ENCODE measurements around the gene DBP.

DBP gene

DNA sequence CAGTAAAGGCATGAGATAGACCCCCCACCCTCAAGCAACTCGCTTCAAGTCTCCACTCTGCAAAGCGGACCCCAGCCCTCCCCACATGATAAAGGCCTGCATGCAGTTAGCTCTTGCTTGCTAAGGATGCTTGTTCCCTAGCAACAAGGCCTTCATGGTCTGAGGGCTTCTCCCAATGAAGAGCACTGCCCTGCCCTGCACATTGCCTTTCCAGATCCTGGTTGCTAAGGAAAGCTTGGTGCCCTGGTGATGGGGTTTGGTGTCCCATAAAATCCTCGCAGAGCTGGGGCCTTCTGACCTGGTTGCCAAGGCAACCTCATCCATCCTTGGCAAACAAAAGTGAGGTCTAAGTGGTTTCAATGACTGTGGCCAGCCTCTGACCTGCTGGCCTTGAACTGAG, 6.0 kb downstream of the DBP start:
- H3K4me3 ChIP-seq (ENCODE audit: low read length): no peak overlapping the region

DNA sequence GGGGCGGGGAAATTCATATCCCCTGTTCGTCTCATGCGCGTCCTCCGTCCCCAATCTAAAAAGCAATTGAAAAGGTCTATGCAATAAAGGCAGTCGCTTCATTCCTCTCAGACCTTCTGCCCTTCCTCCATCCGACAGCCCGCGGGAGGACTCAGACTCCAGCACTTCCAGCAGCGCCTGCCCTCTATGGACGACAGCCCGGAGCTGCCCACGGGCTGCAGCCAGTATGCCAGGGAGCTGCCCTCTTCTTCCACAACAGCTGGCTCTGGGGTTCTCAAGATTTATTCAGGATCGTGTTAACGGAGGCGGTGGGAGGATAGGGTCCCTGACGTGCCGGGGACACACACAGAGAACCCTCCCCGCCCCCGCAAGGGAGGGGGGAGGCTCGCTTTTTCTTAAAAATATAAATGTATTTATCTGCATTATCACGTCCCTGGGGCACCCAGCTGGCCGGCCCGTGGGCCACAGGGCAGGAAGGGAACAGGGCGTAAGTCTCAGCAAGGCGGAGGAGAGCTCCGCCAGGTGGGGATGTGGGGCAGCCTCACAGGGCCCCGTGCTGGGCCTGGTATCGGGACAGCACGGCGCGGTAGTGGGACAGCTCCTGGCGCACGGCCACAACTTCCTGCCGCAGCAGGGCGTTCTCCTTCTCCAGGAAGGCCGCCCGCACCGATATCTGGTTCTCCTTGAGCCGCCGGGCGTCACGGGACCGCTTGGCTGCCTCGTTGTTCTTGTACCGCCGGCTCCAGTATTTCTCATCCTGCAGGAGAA, 6.7 kb downstream of the DBP start:
- no peak overlapping the region for H3K4me3 ChIP-seq (ENCODE audit: low read length)
- TF ChIP-seq ZNF274 (IDR thresholded peaks at IDR 0.05; ENCODE audit: low read depth, low read length): no peak

More for the DNA sequence above, 6.0 kb downstream of the DBP start:
- TF ChIP-seq ZNF274 (IDR thresholded peaks at IDR 0.05; ENCODE audit: low read depth, low read length): no peak

GRCh38 chr19:48629599-48630295, 7.4 kb downstream of the DBP start:
- no peak overlapping the region for H3K4me3 ChIP-seq (ENCODE audit: low read length)
- TF ChIP-seq ZNF274 (IDR thresholded peaks at IDR 0.05; ENCODE audit: low read depth, low read length): no peak

- H3K4me3 ChIP-seq (ENCODE audit: low read length): no peak overlapping the region
- no peak for TF ChIP-seq ZNF274 (IDR thresholded peaks at IDR 0.05; ENCODE audit: low read depth, low read length)
These were observed 7.9 kb downstream of the DBP start for GRCh38 chr19:48629297-48629598.

DNA sequence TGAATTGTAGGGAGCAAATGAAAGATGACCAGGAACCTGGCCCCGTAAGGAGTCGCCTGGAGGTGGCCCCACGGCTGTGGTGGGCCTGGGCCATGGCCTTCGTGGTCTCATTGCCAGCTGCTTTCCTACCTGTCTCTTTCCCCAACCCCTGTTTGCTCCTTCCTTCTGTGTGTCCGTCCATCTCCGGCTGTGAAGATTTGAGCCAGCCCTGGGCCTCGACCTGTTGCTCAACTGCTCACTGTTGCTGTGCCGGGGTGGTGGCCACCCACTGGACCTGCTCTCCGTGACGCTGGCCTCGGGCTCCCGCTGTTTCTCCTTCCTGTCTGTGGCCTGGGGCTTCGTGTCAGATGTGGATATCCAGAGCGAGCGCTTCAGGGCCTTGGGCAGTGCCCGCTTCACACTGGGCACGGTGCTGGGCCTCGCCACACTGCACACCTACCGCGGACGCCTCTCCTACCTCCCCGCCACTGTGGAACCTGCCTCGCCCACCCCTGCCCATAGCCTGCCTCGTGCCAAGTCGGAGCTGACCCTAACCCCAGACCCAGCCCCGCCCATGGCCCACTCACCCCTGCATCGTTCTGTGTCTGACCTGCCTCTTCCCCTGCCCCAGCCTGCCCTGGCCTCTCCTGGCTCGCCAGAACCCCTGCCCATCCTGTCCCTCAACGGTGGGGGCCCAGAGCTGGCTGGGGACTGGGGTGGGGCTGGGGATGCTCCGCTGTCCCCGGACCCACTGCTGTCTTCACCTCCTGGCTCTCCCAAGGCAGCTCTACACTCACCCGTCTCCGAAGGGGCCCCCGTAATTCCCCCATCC, 8.5 kb downstream of the DBP start:
- H3K4me3 ChIP-seq (ENCODE audit: low read length): no peak overlapping the region
- TF ChIP-seq ZNF274 (IDR thresholded peaks at IDR 0.05; ENCODE audit: low read depth, low read length): no peak

DNA sequence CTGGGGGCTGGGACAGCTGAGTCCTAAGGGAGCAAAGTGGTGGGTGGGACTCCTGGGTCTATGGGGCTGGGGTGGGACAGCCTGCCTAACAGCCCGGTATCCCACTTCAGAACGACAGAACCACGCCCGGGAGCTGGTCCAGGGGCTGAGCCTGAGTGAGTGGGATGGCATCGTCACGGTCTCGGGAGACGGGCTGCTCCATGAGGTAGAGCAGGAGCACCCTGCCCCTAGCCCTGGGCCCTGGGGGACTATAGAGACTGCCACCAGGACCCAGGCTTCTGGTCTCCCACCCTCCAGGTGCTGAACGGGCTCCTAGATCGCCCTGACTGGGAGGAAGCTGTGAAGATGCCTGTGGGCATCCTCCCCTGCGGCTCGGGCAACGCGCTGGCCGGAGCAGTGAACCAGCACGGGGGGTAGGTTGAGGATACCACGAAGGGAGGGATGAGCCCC, 9.3 kb downstream of the DBP start:
- H3K4me3 ChIP-seq (ENCODE audit: low read length): no peak overlapping the region
- no peak for TF ChIP-seq ZNF274 (IDR thresholded peaks at IDR 0.05; ENCODE audit: low read depth, low read length)

GRCh38 chr19:48627201-48627864, 9.8 kb downstream of the DBP start:
- no peak overlapping the region for H3K4me3 ChIP-seq (ENCODE audit: low read length)
- TF ChIP-seq ZNF274 (IDR thresholded peaks at IDR 0.05; ENCODE audit: low read depth, low read length): no peak

- no peak for TF ChIP-seq ZNF274 (IDR thresholded peaks at IDR 0.05; ENCODE audit: low read depth, low read length)
- no peak overlapping the region for H3K4me3 ChIP-seq (ENCODE audit: low read length)
These were observed 11.3 kb downstream of the DBP start for GRCh38 chr19:48625891-48626327.

DNA sequence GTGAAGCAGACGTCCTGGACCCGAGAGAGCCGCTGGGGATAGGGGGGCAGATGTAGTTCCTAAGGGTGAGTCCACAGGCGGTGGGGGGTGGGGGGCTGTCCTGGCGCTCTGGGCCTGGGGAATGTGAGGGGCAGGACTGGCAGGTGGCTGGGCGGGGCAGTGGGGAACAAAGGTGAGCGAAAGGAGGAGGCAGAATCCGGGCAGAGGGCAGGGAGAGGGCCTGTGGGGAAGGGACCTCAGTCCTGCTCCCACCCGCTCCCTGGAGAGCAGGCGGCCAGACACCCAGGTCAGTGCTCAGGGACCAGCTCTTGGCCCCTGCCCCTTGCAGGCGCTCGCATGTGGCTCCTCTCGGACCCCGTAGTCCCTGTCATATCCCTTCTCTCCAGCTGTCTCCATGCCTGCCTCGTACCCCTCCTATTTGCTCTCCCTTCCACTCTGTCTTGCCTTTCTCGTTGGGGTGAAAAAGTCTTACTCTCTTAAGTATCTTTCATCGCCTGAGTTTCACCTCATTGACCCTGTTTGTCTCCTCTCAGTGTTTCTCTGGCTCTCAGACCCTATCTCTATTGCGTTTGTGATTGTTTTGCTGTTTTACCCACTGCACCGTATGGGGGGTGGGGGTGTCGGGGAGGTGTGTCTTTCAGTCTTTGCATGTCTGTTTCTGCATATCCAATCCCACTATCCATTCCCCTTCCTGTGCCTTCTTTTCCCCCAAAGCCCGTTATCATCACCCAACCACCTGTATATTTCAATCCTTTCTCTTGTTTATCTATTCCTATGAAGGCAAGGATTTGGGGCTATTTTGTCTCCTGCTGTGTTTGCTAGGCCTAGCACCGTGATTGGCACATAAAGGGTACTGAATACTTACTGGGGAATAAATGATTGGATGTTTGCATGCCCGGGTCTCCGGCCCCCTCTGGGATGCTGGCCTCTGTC, 12.1 kb downstream of the DBP start:
- TF ChIP-seq ZNF274 (IDR thresholded peaks at IDR 0.05; ENCODE audit: low read depth, low read length): no peak
- H3K4me3 ChIP-seq (ENCODE audit: low read length): peak overlapping the region; percentile 49; the same call in 1 of the 2 replicates

DNA sequence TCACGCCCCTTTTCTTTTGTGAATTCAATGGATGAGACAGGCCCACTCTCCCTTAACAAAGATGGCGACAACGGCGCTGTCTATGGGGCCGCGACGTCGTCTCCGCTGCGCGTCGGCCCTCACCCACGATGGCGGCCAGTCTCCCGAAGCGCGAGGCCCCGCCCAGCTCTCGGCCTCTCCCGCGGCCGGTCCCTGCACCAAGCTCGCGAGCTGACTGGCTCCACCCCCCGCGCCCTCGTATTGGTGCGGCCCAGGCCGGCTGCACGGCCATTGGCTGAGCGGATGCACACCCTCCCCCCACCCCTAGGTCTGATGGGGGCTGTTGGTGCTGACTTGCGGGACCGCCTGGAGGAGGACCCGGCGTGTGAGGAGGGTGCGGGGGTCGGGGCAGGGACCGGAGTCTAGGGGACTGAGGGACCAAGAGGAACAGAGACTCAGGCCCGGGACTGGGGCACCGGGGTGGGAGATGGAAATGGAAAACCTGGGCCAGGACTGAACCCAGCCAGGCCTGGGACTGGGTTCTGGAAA, 13.0 kb downstream of the DBP start:
- TF ChIP-seq ZNF274 (IDR thresholded peaks at IDR 0.05; ENCODE audit: low read depth, low read length): no peak

DNA sequence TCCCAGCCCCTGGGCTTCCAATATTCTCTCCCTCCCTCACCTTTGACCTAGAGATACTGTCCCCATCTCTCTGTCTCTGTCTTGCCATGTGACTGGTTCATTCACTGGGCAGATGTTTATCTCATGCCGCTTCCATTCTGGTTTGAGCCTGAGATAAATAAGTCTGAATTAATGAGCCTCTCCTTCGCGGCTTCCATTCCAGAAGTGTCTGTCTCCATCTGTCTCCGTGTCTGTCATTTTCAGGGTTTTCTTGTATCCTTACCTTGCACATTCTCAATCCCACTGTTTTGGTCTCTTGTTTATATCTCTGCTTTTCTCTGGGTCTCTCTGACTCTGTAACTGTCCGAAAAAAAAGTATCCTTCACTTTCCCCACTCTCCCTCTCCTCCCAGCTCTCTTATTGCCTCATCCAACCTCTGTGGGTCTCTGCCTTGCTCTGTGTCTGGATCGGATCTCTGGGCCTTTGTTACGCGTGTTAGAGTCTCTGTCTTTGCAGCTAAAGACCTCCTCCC, 13.6 kb downstream of the DBP start:
- peak overlapping the region; percentile 60; the same call in 1 of the 2 replicates for H3K4me3 ChIP-seq (ENCODE audit: low read length)
- TF ChIP-seq ZNF274 (IDR thresholded peaks at IDR 0.05; ENCODE audit: low read depth, low read length): no peak

More for the DNA sequence above, 13.0 kb downstream of the DBP start:
- H3K4me3 ChIP-seq (ENCODE audit: low read length): peak overlapping the region; percentile 60; the same call in 1 of the 2 replicates
